Renal cortex interstitium (tissue), 15 donors: ENCODE results near the gene SRSF2. TPM values are rescaled to one million over a fixed set of nuclear protein-coding genes. Genes with fewer than 3 reads are reported as not detected.

Source experiments
- DNase-seq, 11 donors: peaks; one replicate each; pipeline ENCODE4 v3.0.0-alpha.2; 2013; ENCODE audit warnings: low read depth in 9 of 11, low spot score in 4 of 11; ENCODE audit errors: extremely low read depth in 1 of 11
- long read RNA-seq, 16 experiments: transcript quantifications; one replicate each; lab custom pipeline, GENCODE V29; 2026
- polyA plus RNA-seq, 3 donors: library from polyadenylated mRNA; unstranded; fragments of 120-200 nt; gene quantifications; one replicate each; pipeline ENCODE4 v1.2.1, GENCODE V29; 2013; ENCODE audit not compliant: insufficient read length in 3 of 3

The SRSF2 gene, protein sequence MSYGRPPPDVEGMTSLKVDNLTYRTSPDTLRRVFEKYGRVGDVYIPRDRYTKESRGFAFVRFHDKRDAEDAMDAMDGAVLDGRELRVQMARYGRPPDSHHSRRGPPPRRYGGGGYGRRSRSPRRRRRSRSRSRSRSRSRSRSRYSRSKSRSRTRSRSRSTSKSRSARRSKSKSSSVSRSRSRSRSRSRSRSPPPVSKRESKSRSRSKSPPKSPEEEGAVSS
- polyA plus RNA-seq: 100 to 1,000 TPM; 344 to 434 (median 371) TPM
- long read RNA-seq, donor 1, transcript SRSF2-203 (2 exons, 2,885 nt): minor isoform, 11 of 81 reads
- long read RNA-seq, donor 1, transcript SRSF2-202 (3 exons, 1,927 nt): major isoform, 48 of 81 reads
- long read RNA-seq, donor 1, transcript SRSF2-209 (2 exons, 1,001 nt): minor isoform, 15 of 81 reads
- long read RNA-seq, donor 1, partial matches to known transcripts: 0 of 81 reads
- long read RNA-seq, donor 1, other reads (novel, unspliced or antisense): 0 of 81 reads
- long read RNA-seq, donor 2, transcript SRSF2-203 (2 exons, 2,885 nt): minor isoform, 12 of 100 reads
- long read RNA-seq, donor 2, transcript SRSF2-202 (3 exons, 1,927 nt): major isoform, 59 of 100 reads
- long read RNA-seq, donor 2, transcript SRSF2-209 (2 exons, 1,001 nt): minor isoform, 14 of 100 reads
- long read RNA-seq, donor 2, partial matches to known transcripts: 10 of 100 reads
- long read RNA-seq, donor 2, other reads (novel, unspliced or antisense): 0 of 100 reads
- long read RNA-seq, donor 3, transcript SRSF2-204 (5 exons, 1,357 nt): minor isoform, 12 of 168 reads
- long read RNA-seq, donor 3, transcript SRSF2-209 (2 exons, 1,001 nt): minor isoform, 19 of 168 reads
- long read RNA-seq, donor 3, transcript SRSF2-203 (2 exons, 2,885 nt): minor isoform, 19 of 168 reads
- long read RNA-seq, donor 3, transcript SRSF2-202 (3 exons, 1,927 nt): major isoform, 90 of 168 reads
- long read RNA-seq, donor 3, partial matches to known transcripts: 18 of 168 reads
- long read RNA-seq, donor 3, other reads (novel, unspliced or antisense): 0 of 168 reads
- long read RNA-seq, donor 4, transcript SRSF2-203 (2 exons, 2,885 nt): minor isoform, 34 of 101 reads
- long read RNA-seq, donor 4, transcript SRSF2-202 (3 exons, 1,927 nt): major isoform, 40 of 101 reads
- long read RNA-seq, donor 4, transcript SRSF2-209 (2 exons, 1,001 nt): minor isoform, 24 of 101 reads
- long read RNA-seq, donor 4, partial matches to known transcripts: 0 of 101 reads
- long read RNA-seq, donor 4, other reads (novel, unspliced or antisense): 0 of 101 reads
- long read RNA-seq, donor 5: 0 reads
- long read RNA-seq, donor 6, transcript SRSF2-209 (2 exons, 1,001 nt): minor isoform, 30 of 126 reads
- long read RNA-seq, donor 6, transcript SRSF2-202 (3 exons, 1,927 nt): major isoform, 55 of 126 reads
- long read RNA-seq, donor 6, transcript SRSF2-204 (5 exons, 1,357 nt): minor isoform, 5 of 126 reads
- long read RNA-seq, donor 6, transcript SRSF2-203 (2 exons, 2,885 nt): minor isoform, 22 of 126 reads
- long read RNA-seq, donor 6, partial matches to known transcripts: 5 of 126 reads
- long read RNA-seq, donor 6, other reads (novel, unspliced or antisense): 0 of 126 reads
- long read RNA-seq, donor 7, transcript SRSF2-203 (2 exons, 2,885 nt): minor isoform, 14 of 147 reads
- long read RNA-seq, donor 7, transcript SRSF2-209 (2 exons, 1,001 nt): minor isoform, 38 of 147 reads
- long read RNA-seq, donor 7, transcript SRSF2-202 (3 exons, 1,927 nt): major isoform, 67 of 147 reads
- long read RNA-seq, donor 7, partial matches to known transcripts: 17 of 147 reads
- long read RNA-seq, donor 7, other reads (novel, unspliced or antisense): 0 of 147 reads
- long read RNA-seq, donor 8: 0 reads
- long read RNA-seq, donor 9, transcript SRSF2-202 (3 exons, 1,927 nt): major isoform, 54 of 109 reads
- long read RNA-seq, donor 9, transcript SRSF2-209 (2 exons, 1,001 nt): minor isoform, 19 of 109 reads
- long read RNA-seq, donor 9, transcript SRSF2-208 (4 exons, 1,359 nt): minor isoform, 10 of 109 reads
- long read RNA-seq, donor 9, transcript SRSF2-203 (2 exons, 2,885 nt): minor isoform, 13 of 109 reads
- long read RNA-seq, donor 9, partial matches to known transcripts: 6 of 109 reads
- long read RNA-seq, donor 9, other reads (novel, unspliced or antisense): 0 of 109 reads
- long read RNA-seq, donor 10, transcript SRSF2-202 (3 exons, 1,927 nt): major isoform, 64 of 119 reads
- long read RNA-seq, donor 10, transcript SRSF2-203 (2 exons, 2,885 nt): minor isoform, 13 of 119 reads
- long read RNA-seq, donor 10, transcript SRSF2-209 (2 exons, 1,001 nt): minor isoform, 21 of 119 reads
- long read RNA-seq, donor 10, partial matches to known transcripts: 14 of 119 reads
- long read RNA-seq, donor 10, other reads (novel, unspliced or antisense): 0 of 119 reads
- long read RNA-seq, donor 11, transcript SRSF2-204 (5 exons, 1,357 nt): minor isoform, 5 of 72 reads
- long read RNA-seq, donor 11, transcript SRSF2-203 (2 exons, 2,885 nt): minor isoform, 17 of 72 reads
- long read RNA-seq, donor 11, transcript SRSF2-202 (3 exons, 1,927 nt): major isoform, 29 of 72 reads
- long read RNA-seq, donor 11, transcript SRSF2-209 (2 exons, 1,001 nt): minor isoform, 20 of 72 reads
- long read RNA-seq, donor 11, partial matches to known transcripts: 0 of 72 reads
- long read RNA-seq, donor 11, other reads (novel, unspliced or antisense): 0 of 72 reads
- long read RNA-seq, donor 12, transcript SRSF2-209 (2 exons, 1,001 nt): minor isoform, 13 of 38 reads
- long read RNA-seq, donor 12, transcript SRSF2-203 (2 exons, 2,885 nt): minor isoform, 6 of 38 reads
- long read RNA-seq, donor 12, transcript SRSF2-202 (3 exons, 1,927 nt): major isoform, 15 of 38 reads
- long read RNA-seq, donor 12, partial matches to known transcripts: 0 of 38 reads
- long read RNA-seq, donor 12, other reads (novel, unspliced or antisense): 0 of 38 reads
- long read RNA-seq, donor 13: 0 reads
- long read RNA-seq, donor 14, transcript SRSF2-208 (4 exons, 1,359 nt): minor isoform, 5 of 109 reads
- long read RNA-seq, donor 14, transcript SRSF2-203 (2 exons, 2,885 nt): minor isoform, 17 of 109 reads
- long read RNA-seq, donor 14, transcript SRSF2-209 (2 exons, 1,001 nt): minor isoform, 12 of 109 reads
- long read RNA-seq, donor 14, transcript SRSF2-202 (3 exons, 1,927 nt): major isoform, 64 of 109 reads
- long read RNA-seq, donor 14, partial matches to known transcripts: 5 of 109 reads
- long read RNA-seq, donor 14, other reads (novel, unspliced or antisense): 0 of 109 reads
- long read RNA-seq, donor 15, transcript SRSF2-204 (5 exons, 1,357 nt): minor isoform, 5 of 50 reads
- long read RNA-seq, donor 15, transcript SRSF2-202 (3 exons, 1,927 nt): major isoform, 22 of 50 reads
- long read RNA-seq, donor 15, transcript SRSF2-203 (2 exons, 2,885 nt): minor isoform, 11 of 50 reads
- long read RNA-seq, donor 15, transcript SRSF2-209 (2 exons, 1,001 nt): minor isoform, 7 of 50 reads
- long read RNA-seq, donor 15, partial matches to known transcripts: 0 of 50 reads
- long read RNA-seq, donor 15, other reads (novel, unspliced or antisense): 0 of 50 reads
- long read RNA-seq, donor 16, transcript SRSF2-209 (2 exons, 1,001 nt): minor isoform, 70 of 325 reads
- long read RNA-seq, donor 16, transcript SRSF2-203 (2 exons, 2,885 nt): minor isoform, 68 of 325 reads
- long read RNA-seq, donor 16, transcript SRSF2-204 (5 exons, 1,357 nt): minor isoform, 9 of 325 reads
- long read RNA-seq, donor 16, transcript SRSF2-202 (3 exons, 1,927 nt): major isoform, 137 of 325 reads
- long read RNA-seq, donor 16, partial matches to known transcripts: 26 of 325 reads
- long read RNA-seq, donor 16, other reads (novel, unspliced or antisense): 8 of 325 reads

DNA sequence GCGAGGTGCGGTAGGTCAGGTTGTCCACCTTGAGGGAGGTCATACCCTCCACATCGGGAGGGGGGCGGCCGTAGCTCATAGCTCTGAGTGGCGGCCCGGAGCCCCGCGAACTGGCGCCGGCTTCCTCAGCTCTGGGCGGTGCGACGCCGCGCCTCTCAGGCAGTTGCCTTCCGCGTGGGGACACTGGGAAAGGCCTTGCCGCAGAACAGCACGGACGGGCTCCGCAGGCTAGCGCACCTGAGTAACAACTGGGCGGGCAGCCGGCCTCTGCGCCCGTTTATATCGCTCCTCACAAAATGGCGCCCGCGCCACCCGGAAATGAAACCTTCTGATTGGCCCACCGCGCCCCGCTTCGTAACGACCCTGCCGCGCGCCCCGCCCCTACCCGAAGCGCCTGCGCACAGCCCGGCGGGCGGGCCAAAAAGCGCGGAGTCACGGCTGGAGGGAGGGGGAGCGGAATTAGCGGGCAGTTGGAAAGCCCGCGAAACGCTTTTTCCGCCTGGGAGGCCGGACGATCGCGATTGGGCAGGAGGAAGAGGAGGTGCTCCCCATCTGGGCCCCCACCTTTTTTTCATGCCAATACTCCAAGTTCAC lies at the start of gene SRSF2:
TSS of gene SRSF2 (minus strand) at position 250 of the 594 bp plus-strand sequence. CDS start at position 79, 171 bp downstream.
- DNase-seq: peak; percentile 90 to 99 (median 97)

DNA sequence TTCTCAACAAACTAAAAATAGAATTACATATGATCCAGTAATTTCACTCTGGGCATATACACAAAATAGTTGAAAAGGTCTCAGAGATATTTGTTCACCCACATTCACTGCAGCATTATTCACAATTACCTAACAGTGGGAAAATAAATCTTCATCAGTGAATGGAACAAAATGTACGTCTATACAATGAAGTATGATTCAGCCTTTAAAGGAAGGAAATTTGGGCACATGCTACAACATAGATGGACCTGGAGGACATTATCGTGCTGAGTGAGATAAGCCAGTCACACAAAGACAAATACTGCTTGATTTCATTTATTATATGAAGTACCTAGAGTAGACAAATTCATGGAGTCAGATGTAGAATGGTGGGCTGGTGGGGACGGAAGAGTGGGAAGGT lies 47.8 kb upstream of the SRSF2 start:
- no peak for DNase-seq

DNA sequence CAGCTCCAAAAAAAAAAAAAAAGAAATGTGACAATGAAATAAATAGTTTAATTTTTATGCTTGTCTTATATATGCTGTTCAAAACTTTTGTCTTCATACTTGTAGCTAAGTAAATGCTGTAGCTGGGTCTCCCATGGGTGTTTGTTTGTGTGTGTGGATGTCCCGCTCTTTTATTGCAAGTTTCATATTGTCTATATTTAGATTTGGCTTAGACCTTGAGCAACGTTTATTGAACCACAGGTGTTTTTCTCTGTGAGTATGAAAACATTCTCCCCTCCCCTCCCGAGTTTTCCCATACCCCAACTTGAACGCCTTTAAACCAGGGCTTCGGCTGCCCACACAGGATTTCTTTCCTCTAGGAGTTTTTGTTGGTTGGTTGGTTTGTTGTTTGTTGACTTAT lies 46.0 kb upstream of the SRSF2 start:
- DNase-seq: no peak

DNA sequence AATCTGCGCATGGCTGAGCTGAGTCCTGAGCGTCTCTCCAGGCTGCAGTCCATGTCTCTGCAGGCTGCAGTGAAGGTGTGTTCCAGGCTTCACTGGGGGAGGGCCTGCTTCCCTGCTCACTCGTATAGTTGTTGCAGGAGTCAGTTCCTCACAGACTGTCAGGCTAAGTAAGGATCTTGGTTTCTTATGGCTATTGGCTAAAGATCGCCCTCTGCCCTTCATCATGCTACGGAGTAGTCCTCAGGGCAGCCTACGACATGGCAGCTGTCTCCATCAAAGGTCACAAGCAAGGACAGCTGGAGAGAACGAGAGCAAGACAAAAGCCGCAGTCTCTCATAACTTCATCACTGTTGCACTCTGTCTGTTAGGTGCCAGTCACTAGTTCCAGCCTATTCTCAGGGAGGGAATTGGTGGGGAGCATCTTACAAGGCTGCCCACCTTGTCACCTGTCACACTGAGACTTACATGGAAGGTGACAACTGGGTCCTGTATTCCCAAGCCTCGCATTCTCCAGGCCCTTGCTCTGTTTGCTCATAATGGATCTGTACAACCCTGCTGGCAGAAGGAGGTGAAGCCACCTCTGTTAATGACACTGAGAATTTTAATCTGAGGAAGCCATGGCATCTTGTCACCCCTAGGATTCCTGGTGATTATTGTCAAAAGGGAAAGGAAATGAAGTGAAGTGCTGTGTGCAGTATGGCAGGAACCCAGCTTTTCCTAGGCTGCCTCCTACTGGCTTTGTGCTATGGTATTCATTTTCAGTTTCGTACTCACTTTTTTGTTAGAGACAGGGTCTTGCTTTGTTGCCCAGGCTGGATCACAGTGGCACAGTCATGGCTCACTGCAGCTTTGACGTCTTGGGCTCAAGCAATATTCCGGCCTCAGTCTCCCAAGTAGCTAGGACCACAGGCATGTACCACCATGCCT lies 44.2 kb upstream of the SRSF2 start:
- DNase-seq: no peak

DNA sequence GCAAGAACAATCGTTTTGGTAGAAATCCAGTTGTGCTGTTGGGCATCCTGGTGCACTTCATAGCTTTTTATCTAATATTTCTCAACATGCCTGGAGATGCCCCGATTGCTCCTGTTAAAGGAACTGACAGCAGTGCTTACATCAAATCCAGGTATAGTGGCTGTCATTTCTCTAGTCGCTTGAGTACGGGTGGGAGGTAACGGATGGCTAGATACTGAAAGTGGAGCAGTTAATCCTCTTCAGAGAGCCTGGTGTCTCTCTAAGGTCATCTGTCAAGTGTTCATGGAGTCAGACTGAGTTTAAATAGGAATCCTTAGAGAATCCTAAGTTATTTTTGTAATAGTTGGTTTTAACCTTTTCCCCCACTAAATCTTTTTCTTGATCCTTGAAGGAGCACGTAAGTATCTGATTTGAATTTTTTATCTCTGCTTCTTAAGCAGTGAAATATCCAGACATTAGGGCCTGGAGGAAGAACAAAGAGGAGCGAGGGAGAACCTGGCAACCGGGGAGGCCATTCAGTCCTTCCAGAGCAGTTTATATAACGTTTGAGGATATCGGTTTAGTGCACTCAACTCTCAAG lies 38.0 kb upstream of the SRSF2 start:
- DNase-seq: peak in 1 of 11 donors; percentile 19

DNA sequence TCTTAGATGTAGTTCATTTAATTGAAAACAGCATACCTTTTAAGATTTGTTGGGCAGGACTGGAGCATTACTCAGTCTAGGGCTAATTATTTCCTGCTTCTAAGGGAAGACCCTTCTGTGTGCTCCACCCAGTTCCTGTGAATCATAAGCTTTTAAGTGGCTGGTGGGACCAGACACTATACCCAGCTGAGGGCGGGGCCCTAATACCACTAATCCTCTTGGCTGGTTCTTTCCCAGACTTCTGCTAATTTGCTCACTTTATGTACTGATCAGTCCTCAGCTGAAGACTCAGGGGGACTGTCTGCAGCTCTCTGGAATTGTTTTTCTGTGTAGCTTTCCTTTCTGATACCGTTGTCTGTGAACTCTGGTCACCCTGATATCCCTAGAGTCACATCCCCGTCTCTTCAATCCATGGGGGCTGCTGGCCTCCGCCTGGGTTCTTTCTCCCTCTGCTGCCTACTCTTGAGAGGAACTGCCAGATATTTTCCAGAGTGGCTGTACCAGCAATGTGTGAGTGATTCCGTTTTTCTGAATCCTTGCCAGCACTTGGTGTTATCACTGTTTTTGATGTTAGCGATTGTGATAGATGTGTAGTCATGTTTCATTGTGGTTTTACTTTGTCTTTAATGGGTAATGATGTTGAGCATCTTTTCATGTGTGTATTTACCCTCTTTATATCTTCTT lies 35.9 kb upstream of the SRSF2 start:
- no peak for DNase-seq

DNA sequence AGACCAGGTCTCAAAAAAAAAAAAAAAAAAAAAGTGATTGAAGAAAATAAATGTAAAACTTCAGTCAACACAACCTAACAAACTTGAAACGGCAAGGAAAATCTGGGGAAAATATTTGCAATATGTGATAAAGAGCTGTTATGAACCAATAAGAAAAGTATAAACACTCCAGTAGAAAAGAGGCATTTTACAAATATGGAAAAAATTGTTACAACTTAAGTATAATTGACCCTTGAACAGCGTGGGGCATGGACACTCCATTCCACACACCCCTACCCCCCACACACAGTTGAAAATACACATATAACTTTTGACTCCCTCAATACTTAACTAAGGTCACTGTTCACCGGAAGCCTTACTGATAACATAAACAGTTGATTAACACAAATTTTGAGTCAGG lies 21.4 kb upstream of the SRSF2 start:
- no peak for DNase-seq

DNA sequence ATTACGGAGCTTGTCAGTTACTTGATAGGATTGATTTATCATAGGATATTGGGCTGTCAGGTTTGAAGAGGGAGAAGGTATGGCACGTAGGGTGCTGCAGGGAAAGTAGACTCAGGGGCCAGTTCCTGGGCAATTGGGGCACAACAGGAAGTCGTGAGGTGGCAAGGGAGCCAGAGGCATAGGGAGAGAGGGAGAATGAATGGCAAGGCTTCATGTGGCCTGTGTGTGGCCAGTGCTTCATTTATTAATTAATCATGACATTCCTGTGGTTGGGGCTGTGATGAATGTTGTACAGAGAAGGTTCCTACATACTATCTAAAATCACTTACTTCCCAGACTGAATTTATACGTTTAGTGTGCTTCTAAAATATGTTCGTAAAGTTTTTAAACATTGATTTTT lies 20.1 kb upstream of the SRSF2 start:
- no peak for DNase-seq

DNA sequence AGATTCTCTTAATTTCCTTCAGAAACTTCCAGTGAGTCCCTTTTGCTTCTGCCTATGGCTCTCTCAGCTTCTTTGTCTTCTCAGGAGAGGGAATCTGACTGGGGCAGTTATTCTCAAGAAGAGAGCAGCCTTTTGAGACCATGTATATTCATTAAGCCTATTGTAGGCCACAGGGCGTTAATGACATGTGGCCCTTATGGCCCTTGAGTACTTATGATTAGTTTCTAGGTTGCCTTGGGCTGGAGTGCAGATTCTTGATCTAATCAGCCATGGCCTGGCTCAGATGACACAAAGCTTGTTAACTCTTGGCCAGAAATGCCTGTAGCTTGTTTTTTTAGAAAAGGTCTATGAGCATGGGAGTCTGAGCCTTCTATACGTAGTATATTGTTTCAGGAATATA lies 18.2 kb upstream of the SRSF2 start:
- no peak for DNase-seq

DNA sequence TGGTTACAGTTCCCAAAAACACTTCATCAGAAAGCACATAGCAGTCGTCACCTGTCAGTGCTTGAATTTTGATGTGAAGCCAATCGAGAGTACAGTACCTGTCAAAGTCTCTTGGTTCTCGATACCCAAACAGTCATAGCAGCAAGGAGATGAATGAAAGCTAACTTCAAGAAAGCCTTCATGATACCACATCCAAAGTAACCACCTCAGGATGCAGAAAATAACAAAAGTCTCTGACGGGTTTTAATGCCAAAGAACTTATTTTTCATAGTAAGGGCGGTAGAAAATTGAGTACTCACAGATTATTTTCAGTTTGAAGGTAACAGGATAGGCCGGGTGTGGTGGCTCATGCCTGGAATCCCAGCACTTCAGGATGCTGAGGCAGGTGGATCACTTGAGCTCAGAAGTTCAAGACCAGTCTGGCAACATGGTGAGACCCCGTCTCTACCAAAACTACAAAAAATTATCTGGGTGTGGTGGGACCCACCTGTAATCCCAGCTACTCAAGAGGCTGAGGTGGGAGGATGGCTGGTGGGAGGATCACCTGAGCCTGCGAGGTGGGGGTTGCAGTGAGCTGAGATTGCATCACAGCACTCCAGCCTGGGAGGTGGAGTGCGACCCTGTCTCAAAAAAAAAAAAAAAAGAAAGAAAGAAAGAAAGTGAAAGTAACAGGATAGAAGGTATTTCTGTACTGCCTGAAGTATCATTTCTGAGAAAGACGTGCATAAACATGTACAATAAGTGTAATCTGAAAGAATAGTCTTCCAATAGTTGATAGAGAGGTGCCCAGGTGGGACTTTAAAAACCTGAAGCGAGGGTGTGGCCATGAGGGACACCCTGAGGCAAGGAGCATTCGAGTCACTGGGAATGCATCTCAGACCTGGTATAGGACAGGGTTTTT lies 16.2 kb upstream of the SRSF2 start:
- no peak for DNase-seq

DNA sequence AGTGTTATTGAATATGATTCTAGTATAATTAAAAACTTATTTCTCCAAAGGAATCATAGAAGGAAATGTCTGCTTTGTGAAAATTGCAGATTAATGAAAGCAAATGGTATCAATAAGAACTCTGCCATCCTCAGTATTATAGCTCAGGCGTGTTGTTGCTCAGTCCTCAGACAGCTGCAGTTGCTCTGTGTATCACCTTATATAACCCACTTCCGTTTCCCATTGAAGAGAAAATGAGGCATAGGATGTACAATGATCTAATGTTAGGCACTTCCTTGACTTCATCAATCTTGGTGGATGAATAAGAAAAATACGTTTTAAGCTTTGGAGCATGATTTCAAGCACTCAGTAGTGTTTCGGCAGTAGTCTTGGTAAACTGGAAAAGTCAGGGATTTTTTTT lies 14.9 kb upstream of the SRSF2 start:
- no peak for DNase-seq
